Liver (tissue), 9 donors: ENCODE data around the gene GPR152. TPM values are rescaled to one million over a fixed set of nuclear protein-coding genes. Genes with fewer than 3 reads are reported as not detected.

Experiments used
- DNase-seq: peaks from one replicate; pipeline ENCODE4 v3.0.0-alpha.2; 2017; ENCODE audit warnings: low spot score
- H3K27ac ChIP-seq, 2 donors: one replicate each; pipeline ENCODE4 v1.7.0; 2013; ENCODE audit warnings: inconsistent platforms in 2 of 2, low read length in 2 of 2, control low read depth in 1 of 2, low read depth in 1 of 2, mild to moderate bottlenecking in 1 of 2
- H3K27me3 ChIP-seq, 4 donors: one replicate each; pipeline versions ENCODE4 v1.6.1 to v1.7.0; 2013; ENCODE audit warnings: low read length in 3 of 4, inconsistent platforms in 1 of 4, mild to moderate bottlenecking in 1 of 4, moderate library complexity in 1 of 4; ENCODE audit not compliant: control insufficient read depth in 4 of 4, insufficient read depth in 4 of 4
- H3K36me3 ChIP-seq, 4 donors: one replicate each; pipeline versions ENCODE4 v1.6.1 to v1.7.0; 2013; ENCODE audit warnings: low read length in 3 of 4, mild to moderate bottlenecking in 3 of 4, low read depth in 1 of 4, moderate library complexity in 1 of 4; ENCODE audit not compliant: control insufficient read depth in 4 of 4, insufficient read depth in 3 of 4
- H3K4me1 ChIP-seq, 4 donors: one replicate each; pipeline versions ENCODE4 v1.6.1 to v1.7.0; 2013; ENCODE audit warnings: low read length in 3 of 4, mild to moderate bottlenecking in 3 of 4, moderate library complexity in 1 of 4; ENCODE audit not compliant: control insufficient read depth in 4 of 4, insufficient read depth in 4 of 4
- H3K4me3 ChIP-seq, 3 donors: one replicate each; pipeline versions ENCODE4 v1.6.1 to v1.7.0; 2013; ENCODE audit warnings: low read length in 3 of 3, control low read depth in 1 of 3, low read depth in 1 of 3, mild to moderate bottlenecking in 1 of 3
- H3K9ac ChIP-seq, 2 donors: one replicate each; pipeline ENCODE4 v1.7.0; 2013; ENCODE audit warnings: low read length in 2 of 2, mild to moderate bottlenecking in 2 of 2, moderate library complexity in 2 of 2, control low read depth in 1 of 2, low read depth in 1 of 2
- H3K9me3 ChIP-seq, 4 donors: one replicate each; pipeline versions ENCODE4 v1.6.1 to v1.7.0; 2013; ENCODE audit warnings: low read length in 3 of 4; ENCODE audit not compliant: control insufficient read depth in 4 of 4
- ATF3 ChIP-seq: IDR thresholded peaks from 2 replicates; pipeline ENCODE4 v1.6.1; 2016; ENCODE audit warnings: antibody characterized with exemption
- CTCF ChIP-seq: fragments of 150-350 bp; IDR thresholded peaks from 2 replicates; pipeline ENCODE4 v1.5.1; 2017; ENCODE audit warnings: improper control_type of control experiment, low read depth, low read length; ENCODE audit not compliant: missing input control
- EGR1 ChIP-seq, 2 donors: IDR thresholded peaks; 2 replicates each; pipeline ENCODE4 v1.6.1; 2016 to 2018; ENCODE audit warnings: antibody characterized with exemption in 2 of 2, low read depth in 2 of 2
- FOXA1 ChIP-seq: IDR thresholded peaks from 2 replicates; pipeline ENCODE4 v1.6.1; 2016; ENCODE audit warnings: antibody characterized with exemption
- FOXA2 ChIP-seq: IDR thresholded peaks from 2 replicates; pipeline ENCODE4 v1.6.1; 2016; ENCODE audit warnings: antibody characterized with exemption
- GABPA ChIP-seq, 2 donors: IDR thresholded peaks in 1 of 2; conservative IDR thresholded peaks in 1 of 2; 2 replicates each; pipeline ENCODE4 v1.6.1; 2016; ENCODE audit warnings: antibody characterized with exemption in 2 of 2, mild to moderate bottlenecking in 1 of 2, moderate library complexity in 1 of 2
- HNF4A ChIP-seq, 2 donors: conservative IDR thresholded peaks; 2 replicates each; pipeline ENCODE4 v1.6.1; 2016; ENCODE audit warnings: antibody characterized with exemption in 2 of 2, mild to moderate bottlenecking in 2 of 2
- HNF4G ChIP-seq: IDR thresholded peaks from 2 replicates; pipeline ENCODE4 v1.6.1; 2016; ENCODE audit warnings: antibody characterized with exemption
- JUND ChIP-seq, 2 donors: IDR thresholded peaks; 2 replicates each; pipeline ENCODE4 v1.6.1; 2016; ENCODE audit warnings: antibody characterized with exemption in 2 of 2
- MAX ChIP-seq: IDR thresholded peaks from 2 replicates; pipeline ENCODE4 v1.6.1; 2016; ENCODE audit warnings: antibody characterized with exemption
- NR2F2 ChIP-seq: IDR thresholded peaks from 2 replicates; pipeline ENCODE4 v1.6.1; 2016; ENCODE audit warnings: antibody characterized with exemption
- RAD21 ChIP-seq, 2 donors: IDR thresholded peaks; 2 replicates each; pipeline ENCODE4 v1.6.1; 2016; ENCODE audit warnings: antibody characterized with exemption in 2 of 2, mild to moderate bottlenecking in 2 of 2
- REST ChIP-seq: IDR thresholded peaks from 2 replicates; pipeline ENCODE4 v1.6.1; 2016; ENCODE audit warnings: antibody characterized with exemption, mild to moderate bottlenecking
- RXRA ChIP-seq, 2 donors: IDR thresholded peaks; 2 replicates each; pipeline ENCODE4 v1.6.1; 2017 to 2018; ENCODE audit warnings: antibody characterized with exemption in 2 of 2, mild to moderate bottlenecking in 1 of 2
- SP1 ChIP-seq: IDR thresholded peaks from 2 replicates; pipeline ENCODE4 v1.6.1; 2018; ENCODE audit warnings: antibody characterized with exemption, mild to moderate bottlenecking
- TAF1 ChIP-seq: conservative IDR thresholded peaks from 2 replicates; pipeline ENCODE4 v1.6.1; 2016; ENCODE audit warnings: antibody characterized with exemption, mild to moderate bottlenecking
- YY1 ChIP-seq: IDR thresholded peaks from 2 replicates; pipeline ENCODE4 v1.6.1; 2016; ENCODE audit warnings: antibody characterized with exemption, mild to moderate bottlenecking
- ZBTB33 ChIP-seq: IDR thresholded peaks from 2 replicates; pipeline ENCODE4 v1.6.1; 2016; ENCODE audit warnings: antibody characterized with exemption
- WGBS: extraction: QIAGEN DNeasy Blood & Tissue Kit; methylation state at CpG from one replicate; pipeline ENCODE4 v1.1.7; 2013; 5-methylcytosine and 5-hydroxymethylcytosine counted together
- polyA plus RNA-seq, 2 donors: library from polyadenylated mRNA; stranded (reverse) in 1 of 2; unstranded in 1 of 2; fragments of 200-250 nt in 1 of 2; fragments of >200 nt in 1 of 2; fragmentation: Nextera tagmentation in 1 of 2; extraction: Ambion mirVana in 1 of 2; gene quantifications; one replicate each; pipeline versions ENCODE4 v1.2.1 to v1.2.3, GENCODE V29; 2013 to 2015
- total RNA-seq, 2 donors: library from RNA; depleted of rRNA; stranded (reverse); fragments of >200 nt; gene quantifications; one replicate each; pipeline ENCODE4 v1.2.3, GENCODE V29; 2014
- donor health status: healthy.
- donor health status: healthy.
- donor health status: healthy.
- donor health status: healthy.
- donor health status: healthy.

The GPR152 gene
- total and polyA plus RNA-seq, 4 donors, result not detected

- peak overlapping the region; percentile 60 to 88 for H3K9ac ChIP-seq
- DNase-seq, result no peak
- H3K4me1 ChIP-seq, result peaks cover 15 to 40% (median 29%) of the 10 kb centered on the region in 4 donors
- no peaks in the 10 kb centered on the region for H3K9me3 ChIP-seq
- peak overlapping the region; percentile 72 to 91 (median 80) for H3K4me3 ChIP-seq
- WGBS, result 22% methylated on average over 9 of the region's 9 CpGs
- H3K27ac ChIP-seq, result peak overlapping the region; percentile 86
- no peaks in the 10 kb centered on the region for H3K27me3 ChIP-seq
- H3K36me3 ChIP-seq, result no peaks in the 10 kb centered on the region
- TF ChIP-seq RXRA (IDR thresholded peaks at IDR 0.05) (no peak), GABPA (IDR thresholded peaks at IDR 0.05 in 1 of 2, conservative IDR thresholded peaks at IDR 0.05 in 1 of 2) (no peak), TAF1 (no peak), RAD21 (IDR thresholded peaks at IDR 0.05) (no peak), ATF3 (no peak), SP1 (no peak), ZBTB33 (no peak), MAX (no peak), EGR1 (IDR thresholded peaks at IDR 0.05; ENCODE audit: low read depth in 2 of 2) (no peak), YY1 (no peak)
These were observed 16.9 kb upstream of the GPR152 start for GRCh38 chr11:67469508-67469811.

GRCh38 chr11:67468759-67469507, 16.4 kb upstream of the GPR152 start, which contains the start of gene TMEM134:
Gene TMEM134 (minus strand): TSS chr11:67469251. CDS start chr11:67469192, 59 bp downstream.
- Histone ChIP-seq H3K9me3 (no peaks in the 10 kb centered on the region), H3K36me3 (no peaks in the 10 kb centered on the region), H3K27ac (peak within 1 kb of the TSS; percentile 86 to 90), H3K4me3 (peak within 1 kb of the TSS; percentile 80 to 91 (median 86)), H3K4me1 (peaks cover 19 to 42% (median 30%) of the 10 kb centered on the region in 4 donors), H3K9ac (peak within 1 kb of the TSS; percentile 85 to 88), H3K27me3 (no peaks in the 10 kb centered on the region)
- DNase-seq, result peak; percentile 96
- WGBS, result under 1% methylated on average over 76 of the region's 76 CpGs
- TF ChIP-seq ZBTB33, result no peak
- peak; percentile 52 for TF ChIP-seq SP1
- peak in 1 of 2 donors; percentile 75 for TF ChIP-seq EGR1 (IDR thresholded peaks at IDR 0.05; ENCODE audit: low read depth in 2 of 2)
- TF ChIP-seq CTCF, result peak; percentile 39
- no peak for TF ChIP-seq HNF4A (conservative IDR thresholded peaks at IDR 0.05)
- peak; percentile 59 to 76 for TF ChIP-seq RAD21 (IDR thresholded peaks at IDR 0.05)
- TF ChIP-seq JUND (IDR thresholded peaks at IDR 0.05), result no peak
- no peak for TF ChIP-seq FOXA2
- TF ChIP-seq NR2F2, result no peak
- no peak for TF ChIP-seq REST
- TF ChIP-seq ATF3, result no peak
- no peak for TF ChIP-seq FOXA1
- TF ChIP-seq GABPA (IDR thresholded peaks at IDR 0.05 in 1 of 2, conservative IDR thresholded peaks at IDR 0.05 in 1 of 2), result no peak
- TF ChIP-seq HNF4G, result no peak
- peak; percentile 94 for TF ChIP-seq YY1
- TF ChIP-seq TAF1, result no peak
- TF ChIP-seq MAX, result no peak
- no peak for TF ChIP-seq RXRA (IDR thresholded peaks at IDR 0.05)
